HCT116 (cell line): ENCODE data around the gene UNC80. TPM values are rescaled to one million over a fixed set of nuclear protein-coding genes. Genes with fewer than 3 reads are reported as not detected.

ENCODE experiments used
- ATAC-seq: fragments of 200-7000 bp; cut with Tn5 transposase; 2 replicates; pipeline ENCODE4 v1.9.1; 2020; ENCODE audit warnings: mild to moderate bottlenecking, moderate library complexity
- BruUV-seq: library from RNA; stranded (reverse); fragments of 400-500 nt; replicated peaks from 2 replicates; lab custom pipeline; 2021; lab: Mats Ljungman, UMichigan
- CTCF ChIA-PET: fragments of 300-600 bp; sonication (Branson Sonifier 250); formaldehyde crosslinking; loops from one replicate; lab custom pipeline; 2021; ENCODE audit warnings: antibody characterized with exemption; lab: Charles Lee
- POLR2A ChIA-PET: fragments of 300-600, 350-600 bp; sonication (Branson Sonifier 250); formaldehyde crosslinking; loops from one replicate; lab custom pipeline; 2021; ENCODE audit warnings: antibody characterized with exemption; lab: Charles Lee
- RAD21 ChIA-PET, 2 experiments: fragments of 300-600 bp; sonication (Branson Sonifier 250); formaldehyde crosslinking; loops; one replicate each; lab custom pipeline; 2023; ENCODE audit warnings: low total read pairs in 2 of 2; ENCODE audit not compliant: uncharacterized antibody in 2 of 2, unreplicated experiment in 2 of 2, low non-redundant PET in 1 of 2; lab: Charles Lee
- DNase-seq: peaks from one replicate; pipeline ENCODE4 v3.0.0-alpha.2; 2010; ENCODE audit warnings: low read depth, low spot score
- H2AFZ ChIP-seq: fragments of 200-600 bp; shearing (Covaris generic), sonication (generic); 2 replicates; pipeline ENCODE4 v1.6.1; 2017; ENCODE audit warnings: low read depth, mixed run types, mixed read lengths, antibody characterized with exemption, low read length; ENCODE audit not compliant: poor library complexity, severe bottlenecking
- H3K27ac ChIP-seq: 2 replicates; pipeline ENCODE4 v1.5.1; 2012; ENCODE audit warnings: low read depth, low read length
- H3K27me3 ChIP-seq: fragments of 200-600 bp; sonication (generic); 2 replicates; pipeline ENCODE4 v1.6.1; 2016; ENCODE audit warnings: mixed run types, low read length, mixed read lengths; ENCODE audit not compliant: insufficient read depth
- H3K36me3 ChIP-seq, 2 experiments: fragments of 200-500 bp in 1 of 2; fragments of 200-600 bp in 1 of 2; sonication (Bioruptor generic) in 1 of 2; sonication (generic) in 1 of 2; 2 replicates each; pipeline versions ENCODE4 v1.5.1 to v1.6.1; 2014 to 2016; ENCODE audit warnings: low read length in 2 of 2, inconsistent platforms in 1 of 2, mixed read lengths in 1 of 2, mixed run types in 1 of 2; ENCODE audit not compliant: insufficient read depth in 2 of 2, control insufficient read depth in 1 of 2
- H3K4me1 ChIP-seq, 2 experiments: fragments of 200-600 bp in 1 of 2; sonication (generic) in 1 of 2; 2 replicates each; pipeline versions ENCODE4 v1.5.1 to v1.6.1; 2012 to 2017; ENCODE audit warnings: low read length in 2 of 2, inconsistent platforms in 1 of 2, mild to moderate bottlenecking in 1 of 2, mixed read lengths in 1 of 2, mixed run types in 1 of 2, moderate library complexity in 1 of 2; ENCODE audit not compliant: insufficient read depth in 2 of 2, control insufficient read depth in 1 of 2
- H3K4me2 ChIP-seq: fragments of 200-600 bp; sonication (generic); 2 replicates; pipeline ENCODE4 v1.6.1; 2017; ENCODE audit warnings: mixed run types, low read length, mixed read lengths
- H3K4me3 ChIP-seq, 2 experiments: fragments of 200-600 bp in 1 of 2; sonication (generic) in 1 of 2; replicated peaks in 1 of 2; 2 replicates each; pipeline ENCODE4 v1.5.1; 2011 to 2016; ENCODE audit warnings: low read length in 2 of 2, control low read depth in 1 of 2, low read depth in 1 of 2, mild to moderate bottlenecking in 1 of 2, mixed read lengths in 1 of 2, mixed run types in 1 of 2
- H3K79me2 ChIP-seq: fragments of 200-600 bp; sonication (generic); 2 replicates; pipeline ENCODE4 v1.6.1; 2017; ENCODE audit warnings: mild to moderate bottlenecking, mixed run types, low read length, moderate library complexity, mixed read lengths; ENCODE audit not compliant: insufficient read depth
- H3K9ac ChIP-seq: fragments of 200-600 bp; sonication (generic); 2 replicates; pipeline ENCODE4 v1.6.1; 2016; ENCODE audit warnings: low read length, mixed read lengths
- H3K9me2 ChIP-seq: fragments of 200-600 bp; sonication (generic), shearing (Covaris generic); 2 replicates; pipeline ENCODE4 v1.6.1; 2017; ENCODE audit warnings: mixed run types, mild to moderate bottlenecking, moderate library complexity; ENCODE audit not compliant: insufficient read depth
- H3K9me3 ChIP-seq, 2 experiments: fragments of 200-500 bp in 1 of 2; fragments of 200-600 bp in 1 of 2; sonication (Bioruptor generic) in 1 of 2; sonication (generic) in 1 of 2; 2 replicates each; pipeline ENCODE4 v1.6.1; 2014 to 2017; ENCODE audit warnings: low read length in 2 of 2, mixed read lengths in 2 of 2, inconsistent platforms in 1 of 2, low read depth in 1 of 2, mild to moderate bottlenecking in 1 of 2, mixed run types in 1 of 2, moderate library complexity in 1 of 2; ENCODE audit not compliant: control insufficient read depth in 1 of 2, insufficient read depth in 1 of 2
- H4K20me1 ChIP-seq: fragments of 200-600 bp; sonication (generic), shearing (Covaris generic); 2 replicates; pipeline ENCODE4 v1.6.1; 2017; ENCODE audit warnings: mixed run types, mild to moderate bottlenecking, moderate library complexity; ENCODE audit not compliant: insufficient read depth
- ATF3 ChIP-seq: IDR thresholded peaks from 2 replicates; pipeline ENCODE4 v1.6.1; 2012
- EGR1 ChIP-seq: IDR thresholded peaks from 2 replicates; pipeline ENCODE4 v1.6.1; 2012; ENCODE audit warnings: low read depth
- ELF1 ChIP-seq: IDR thresholded peaks from 2 replicates; pipeline ENCODE4 v1.6.1; 2012; ENCODE audit warnings: low read depth, borderline replicate concordance
- EZH2 ChIP-seq: fragments of 200-600 bp; sonication (generic); IDR thresholded peaks from 2 replicates; pipeline ENCODE4 v1.6.1; 2017; ENCODE audit warnings: antibody characterized with exemption, mixed run types
- EZH2phosphoT487 ChIP-seq: fragments of 200-600 bp; IDR thresholded peaks from 2 replicates; pipeline ENCODE4 v1.6.1; 2018; ENCODE audit warnings: antibody characterized with exemption, borderline replicate concordance
- FOSL1 ChIP-seq: IDR thresholded peaks from 2 replicates; pipeline ENCODE4 v1.6.1; 2012; ENCODE audit warnings: low read depth
- JUND ChIP-seq: IDR thresholded peaks from 2 replicates; pipeline ENCODE4 v1.6.1; 2012
- POLR2AphosphoS5 ChIP-seq: IDR thresholded peaks from 2 replicates; pipeline ENCODE4 v1.6.1; 2011; ENCODE audit warnings: mild to moderate bottlenecking, low read depth, low read length, moderate library complexity
- SIN3A ChIP-seq: IDR thresholded peaks from 2 replicates; pipeline ENCODE4 v1.6.1; 2012; ENCODE audit warnings: low read depth
- SP1 ChIP-seq: IDR thresholded peaks from 2 replicates; pipeline ENCODE4 v1.6.1; 2012; ENCODE audit warnings: low read depth
- SRF ChIP-seq: IDR thresholded peaks from 2 replicates; pipeline ENCODE4 v1.6.1; 2012; ENCODE audit warnings: low read depth
- TCF7L2 ChIP-seq: IDR thresholded peaks from 2 replicates; pipeline ENCODE4 v1.7.0; 2011; ENCODE audit warnings: borderline replicate concordance, inconsistent platforms; ENCODE audit not compliant: insufficient read depth, insufficient read length; ENCODE audit errors: extremely low read depth
- ZNF274 ChIP-seq: fragments of 200-500 bp; sonication (Bioruptor generic); IDR thresholded peaks from 2 replicates; pipeline ENCODE4 v1.6.1; 2014; ENCODE audit warnings: mild to moderate bottlenecking, low read depth, low read length, inconsistent platforms
- intact Hi-C: fragments of 100-400 bp; cut with micrococcal nuclease; formaldehyde crosslinking; loops from 2 replicates; pipeline ENCODE4 v1.10.0; 2022
- total RNA-seq: library from RNA; stranded (reverse); gene quantifications from one replicate; pipeline ENCODE4 v1.2.1, GENCODE V29; 2021; ENCODE audit not compliant: unreplicated experiment
- TF ChIP-seq, protein P1 (sequence below): IDR thresholded peaks from 2 replicates; pipeline ENCODE4 v1.6.1; 2011; ENCODE audit warnings: mild to moderate bottlenecking, low read length, moderate library complexity; ENCODE audit not compliant: insufficient replicate concordance; ENCODE audit errors: extremely low read depth
- TF ChIP-seq, protein P2 (sequence below): IDR thresholded peaks from 2 replicates; pipeline ENCODE4 v1.6.1; 2012; ENCODE audit warnings: low read depth
- TF ChIP-seq, protein P3 (sequence below): IDR thresholded peaks from 2 replicates; pipeline ENCODE4 v1.6.1; 2012

Gene UNC80
- total RNA-seq, 1 experiment from 2014 or later = not detected

DNA sequence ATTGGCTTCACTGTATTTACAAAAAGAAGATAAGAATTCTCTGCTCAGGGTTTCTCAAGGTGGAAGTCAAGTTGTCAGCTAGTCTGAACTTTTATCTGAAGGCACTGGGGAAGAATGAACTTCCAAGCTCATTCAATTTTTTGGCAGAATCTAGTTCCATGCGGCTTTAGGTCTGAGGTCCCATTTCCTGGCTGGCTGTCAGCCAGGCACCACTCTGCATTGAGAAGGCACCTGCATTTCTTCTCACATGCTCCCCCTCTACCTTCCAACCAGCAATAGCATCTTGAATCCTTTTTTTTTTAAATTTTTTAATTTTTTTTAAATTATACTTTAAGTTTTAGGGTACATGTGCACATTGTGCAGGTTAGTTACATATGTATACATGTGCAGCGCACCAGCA is 184.6 kb downstream of the UNC80 start:
- RAD21 ChIA-PET = no interaction called here
- Histone ChIP-seq H4K20me1 (no peaks in the 10 kb centered on the region), H3K9ac (no peak overlapping the region), H2AFZ (no peak overlapping the region), H3K4me3 (no peak overlapping the region), H3K79me2 (no peaks in the 10 kb centered on the region), H3K36me3 (no peaks in the 10 kb centered on the region), H3K9me3 (no peaks in the 10 kb centered on the region), H3K4me2 (no peak overlapping the region), H3K27me3 (no peaks in the 10 kb centered on the region), H3K4me1 (peaks cover 0 to 5% of the 10 kb centered on the region in 2 experiments; a peak in 2 of 4 replicates), H3K9me2 (no peaks in the 10 kb centered on the region), H3K27ac (no peak overlapping the region)
- POLR2A ChIA-PET = no interaction called here
- ATAC-seq (no peak), DNase-seq (no peak)
- intact Hi-C loops = no loop called here
- BruUV-seq = no TSS peak
- TF ChIP-seq ELF1 (no peak), EGR1 (no peak), JUND (no peak), SRF (no peak), SP1 (no peak), EZH2 (no peak), EZH2phosphoT487 (no peak), FOSL1 (no peak), POLR2AphosphoS5 (no peak), ATF3 (no peak), TCF7L2 (no peak), ZNF274 (no peak), SIN3A (no peak)
- TF ChIP-seq, protein P1, sequence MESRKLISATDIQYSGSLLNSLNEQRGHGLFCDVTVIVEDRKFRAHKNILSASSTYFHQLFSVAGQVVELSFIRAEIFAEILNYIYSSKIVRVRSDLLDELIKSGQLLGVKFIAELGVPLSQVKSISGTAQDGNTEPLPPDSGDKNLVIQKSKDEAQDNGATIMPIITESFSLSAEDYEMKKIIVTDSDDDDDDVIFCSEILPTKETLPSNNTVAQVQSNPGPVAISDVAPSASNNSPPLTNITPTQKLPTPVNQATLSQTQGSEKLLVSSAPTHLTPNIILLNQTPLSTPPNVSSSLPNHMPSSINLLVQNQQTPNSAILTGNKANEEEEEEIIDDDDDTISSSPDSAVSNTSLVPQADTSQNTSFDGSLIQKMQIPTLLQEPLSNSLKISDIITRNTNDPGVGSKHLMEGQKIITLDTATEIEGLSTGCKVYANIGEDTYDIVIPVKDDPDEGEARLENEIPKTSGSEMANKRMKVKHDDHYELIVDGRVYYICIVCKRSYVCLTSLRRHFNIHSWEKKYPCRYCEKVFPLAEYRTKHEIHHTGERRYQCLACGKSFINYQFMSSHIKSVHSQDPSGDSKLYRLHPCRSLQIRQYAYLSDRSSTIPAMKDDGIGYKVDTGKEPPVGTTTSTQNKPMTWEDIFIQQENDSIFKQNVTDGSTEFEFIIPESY = no peak
- TF ChIP-seq, protein P2, sequence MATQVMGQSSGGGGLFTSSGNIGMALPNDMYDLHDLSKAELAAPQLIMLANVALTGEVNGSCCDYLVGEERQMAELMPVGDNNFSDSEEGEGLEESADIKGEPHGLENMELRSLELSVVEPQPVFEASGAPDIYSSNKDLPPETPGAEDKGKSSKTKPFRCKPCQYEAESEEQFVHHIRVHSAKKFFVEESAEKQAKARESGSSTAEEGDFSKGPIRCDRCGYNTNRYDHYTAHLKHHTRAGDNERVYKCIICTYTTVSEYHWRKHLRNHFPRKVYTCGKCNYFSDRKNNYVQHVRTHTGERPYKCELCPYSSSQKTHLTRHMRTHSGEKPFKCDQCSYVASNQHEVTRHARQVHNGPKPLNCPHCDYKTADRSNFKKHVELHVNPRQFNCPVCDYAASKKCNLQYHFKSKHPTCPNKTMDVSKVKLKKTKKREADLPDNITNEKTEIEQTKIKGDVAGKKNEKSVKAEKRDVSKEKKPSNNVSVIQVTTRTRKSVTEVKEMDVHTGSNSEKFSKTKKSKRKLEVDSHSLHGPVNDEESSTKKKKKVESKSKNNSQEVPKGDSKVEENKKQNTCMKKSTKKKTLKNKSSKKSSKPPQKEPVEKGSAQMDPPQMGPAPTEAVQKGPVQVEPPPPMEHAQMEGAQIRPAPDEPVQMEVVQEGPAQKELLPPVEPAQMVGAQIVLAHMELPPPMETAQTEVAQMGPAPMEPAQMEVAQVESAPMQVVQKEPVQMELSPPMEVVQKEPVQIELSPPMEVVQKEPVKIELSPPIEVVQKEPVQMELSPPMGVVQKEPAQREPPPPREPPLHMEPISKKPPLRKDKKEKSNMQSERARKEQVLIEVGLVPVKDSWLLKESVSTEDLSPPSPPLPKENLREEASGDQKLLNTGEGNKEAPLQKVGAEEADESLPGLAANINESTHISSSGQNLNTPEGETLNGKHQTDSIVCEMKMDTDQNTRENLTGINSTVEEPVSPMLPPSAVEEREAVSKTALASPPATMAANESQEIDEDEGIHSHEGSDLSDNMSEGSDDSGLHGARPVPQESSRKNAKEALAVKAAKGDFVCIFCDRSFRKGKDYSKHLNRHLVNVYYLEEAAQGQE = no peak
- TF ChIP-seq, protein P3, sequence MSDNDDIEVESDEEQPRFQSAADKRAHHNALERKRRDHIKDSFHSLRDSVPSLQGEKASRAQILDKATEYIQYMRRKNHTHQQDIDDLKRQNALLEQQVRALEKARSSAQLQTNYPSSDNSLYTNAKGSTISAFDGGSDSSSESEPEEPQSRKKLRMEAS = no peak
- CTCF ChIA-PET = no interaction called here
